ENCODE data around the gene GSS.
"Not testable (repeated sequence)": the region's sequence is repeated elsewhere in the genome, so short reads cannot be mapped to it uniquely, and the experiment has no call there.

GSS gene

GRCh38 chr20:34915749-34916455 is 39.7 kb downstream of the GSS start:
- no peak for DNase-seq (ENCODE audit: low read depth)
- Histone ChIP-seq H3K9me3 (ENCODE audit: control insufficient read depth, low read length) (no peaks in the 10 kb centered on the region), H3K9ac (ENCODE audit: low read length) (no peak overlapping the region), H3K27me3 (replicated peaks; ENCODE audit: control insufficient read depth, insufficient read depth, low read length) (no peaks in the 10 kb centered on the region), H3K4me1 (ENCODE audit: control insufficient read depth, insufficient read depth, low read length) (peaks cover 2% of the 10 kb centered on the region), H3K4me3 (ENCODE audit: low read length) (no peak overlapping the region), H3K36me3 (ENCODE audit: control insufficient read depth, insufficient read depth, low read length, severe bottlenecking) (peaks cover 91% of the 10 kb centered on the region)

- H3K9me3 ChIP-seq (ENCODE audit: control insufficient read depth, low read length), result no peaks in the 10 kb centered on the region
- H3K36me3 ChIP-seq (ENCODE audit: control insufficient read depth, insufficient read depth, low read length, severe bottlenecking), result peaks cover 91% of the 10 kb centered on the region
- peaks cover 2% of the 10 kb centered on the region for H3K4me1 ChIP-seq (ENCODE audit: control insufficient read depth, insufficient read depth, low read length)
- no peaks in the 10 kb centered on the region for H3K27me3 ChIP-seq (replicated peaks; ENCODE audit: control insufficient read depth, insufficient read depth, low read length)
- no peak for DNase-seq (ENCODE audit: low read depth)
- H3K4me3 ChIP-seq (ENCODE audit: low read length), result no peak overlapping the region
- no peak overlapping the region for H3K9ac ChIP-seq (ENCODE audit: low read length)
Measured at GRCh38 chr20:34915131-34915530, 40.5 kb downstream of the GSS start.

GRCh38 chr20:34907616-34908469 is 47.8 kb downstream of the GSS start:
- Histone ChIP-seq H3K9ac (ENCODE audit: low read length) (peak overlapping the region; percentile 53), H3K4me1 (ENCODE audit: control insufficient read depth, insufficient read depth, low read length) (peaks cover 34% of the 10 kb centered on the region), H3K4me3 (ENCODE audit: low read length) (peak overlapping the region; percentile 41), H3K36me3 (ENCODE audit: control insufficient read depth, insufficient read depth, low read length, severe bottlenecking) (peaks cover 56% of the 10 kb centered on the region), H3K27me3 (replicated peaks; ENCODE audit: control insufficient read depth, insufficient read depth, low read length) (no peaks in the 10 kb centered on the region), H3K9me3 (ENCODE audit: control insufficient read depth, low read length) (no peaks in the 10 kb centered on the region)
- peak; percentile 75 for DNase-seq (ENCODE audit: low read depth)

- Histone ChIP-seq H3K4me1 (ENCODE audit: control insufficient read depth, insufficient read depth, low read length) (peaks cover 38% of the 10 kb centered on the region), H3K4me3 (ENCODE audit: low read length) (peak overlapping the region; percentile 19), H3K9me3 (ENCODE audit: control insufficient read depth, low read length) (no peaks in the 10 kb centered on the region), H3K36me3 (ENCODE audit: control insufficient read depth, insufficient read depth, low read length, severe bottlenecking) (peaks cover 60% of the 10 kb centered on the region), H3K27me3 (replicated peaks; ENCODE audit: control insufficient read depth, insufficient read depth, low read length) (no peaks in the 10 kb centered on the region), H3K9ac (ENCODE audit: low read length) (peak overlapping the region; percentile 51)
- no peak for DNase-seq (ENCODE audit: low read depth)
Measured at GRCh38 chr20:34904202-34904621, 51.4 kb downstream of the GSS start.

- Histone ChIP-seq H3K36me3 (ENCODE audit: control insufficient read depth, insufficient read depth, low read length, severe bottlenecking) (peaks cover 71% of the 10 kb centered on the region), H3K4me1 (ENCODE audit: control insufficient read depth, insufficient read depth, low read length) (peaks cover 34% of the 10 kb centered on the region)
- not testable (repeated sequence) for DNase-seq (ENCODE audit: low read depth); H3K4me3 ChIP-seq (ENCODE audit: low read length); H3K9ac ChIP-seq (ENCODE audit: low read length); H3K27me3 ChIP-seq (replicated peaks; ENCODE audit: control insufficient read depth, insufficient read depth, low read length); H3K9me3 ChIP-seq (ENCODE audit: control insufficient read depth, low read length)
Measured at GRCh38 chr20:34898731-34899130, 56.9 kb downstream of the GSS start.

GRCh38 chr20:34898129-34898528 is 57.5 kb downstream of the GSS start:
- H3K27me3 ChIP-seq (replicated peaks; ENCODE audit: control insufficient read depth, insufficient read depth, low read length); H3K9me3 ChIP-seq (ENCODE audit: control insufficient read depth, low read length); H3K4me3 ChIP-seq (ENCODE audit: low read length); H3K9ac ChIP-seq (ENCODE audit: low read length); DNase-seq (ENCODE audit: low read depth): not testable (repeated sequence)
- Histone ChIP-seq H3K4me1 (ENCODE audit: control insufficient read depth, insufficient read depth, low read length) (peaks cover 28% of the 10 kb centered on the region), H3K36me3 (ENCODE audit: control insufficient read depth, insufficient read depth, low read length, severe bottlenecking) (peaks cover 70% of the 10 kb centered on the region)

- no peak for DNase-seq (ENCODE audit: low read depth)
- Histone ChIP-seq H3K4me3 (ENCODE audit: low read length) (no peak overlapping the region), H3K9ac (ENCODE audit: low read length) (no peak overlapping the region), H3K4me1 (ENCODE audit: control insufficient read depth, insufficient read depth, low read length) (peaks cover 32% of the 10 kb centered on the region), H3K27me3 (replicated peaks; ENCODE audit: control insufficient read depth, insufficient read depth, low read length) (no peaks in the 10 kb centered on the region), H3K36me3 (ENCODE audit: control insufficient read depth, insufficient read depth, low read length, severe bottlenecking) (peaks cover 62% of the 10 kb centered on the region), H3K9me3 (ENCODE audit: control insufficient read depth, low read length) (no peaks in the 10 kb centered on the region)
Measured at GRCh38 chr20:34896086-34896621, 59.5 kb downstream of the GSS start.

GRCh38 chr20:34895465-34895864 is 60.1 kb downstream of the GSS start:
- Histone ChIP-seq H3K4me1 (ENCODE audit: control insufficient read depth, insufficient read depth, low read length) (peaks cover 37% of the 10 kb centered on the region), H3K4me3 (ENCODE audit: low read length) (no peak overlapping the region), H3K9me3 (ENCODE audit: control insufficient read depth, low read length) (no peaks in the 10 kb centered on the region), H3K27me3 (replicated peaks; ENCODE audit: control insufficient read depth, insufficient read depth, low read length) (no peaks in the 10 kb centered on the region), H3K9ac (ENCODE audit: low read length) (no peak overlapping the region), H3K36me3 (ENCODE audit: control insufficient read depth, insufficient read depth, low read length, severe bottlenecking) (peaks cover 55% of the 10 kb centered on the region)
- no peak for DNase-seq (ENCODE audit: low read depth)

GRCh38 chr20:34894723-34895122 is 60.9 kb downstream of the GSS start:
- Histone ChIP-seq H3K9me3 (ENCODE audit: control insufficient read depth, low read length) (no peaks in the 10 kb centered on the region), H3K9ac (ENCODE audit: low read length) (no peak overlapping the region), H3K4me3 (ENCODE audit: low read length) (no peak overlapping the region), H3K36me3 (ENCODE audit: control insufficient read depth, insufficient read depth, low read length, severe bottlenecking) (peaks cover 52% of the 10 kb centered on the region), H3K27me3 (replicated peaks; ENCODE audit: control insufficient read depth, insufficient read depth, low read length) (no peaks in the 10 kb centered on the region), H3K4me1 (ENCODE audit: control insufficient read depth, insufficient read depth, low read length) (peaks cover 37% of the 10 kb centered on the region)
- DNase-seq (ENCODE audit: low read depth), result no peak

- no peak overlapping the region for H3K9ac ChIP-seq (ENCODE audit: low read length)
- peaks cover 64% of the 10 kb centered on the region for H3K36me3 ChIP-seq (ENCODE audit: control insufficient read depth, insufficient read depth, low read length, severe bottlenecking)
- no peaks in the 10 kb centered on the region for H3K27me3 ChIP-seq (replicated peaks; ENCODE audit: control insufficient read depth, insufficient read depth, low read length)
- DNase-seq (ENCODE audit: low read depth), result no peak
- H3K9me3 ChIP-seq (ENCODE audit: control insufficient read depth, low read length), result no peaks in the 10 kb centered on the region
- H3K4me1 ChIP-seq (ENCODE audit: control insufficient read depth, insufficient read depth, low read length), result peaks cover 37% of the 10 kb centered on the region
- no peak overlapping the region for H3K4me3 ChIP-seq (ENCODE audit: low read length)
Measured at GRCh38 chr20:34892671-34893070, 62.9 kb downstream of the GSS start.

All from adipocyte (in vitro differentiated cells).